ENCODE measurements around the gene IYD.

DNA sequence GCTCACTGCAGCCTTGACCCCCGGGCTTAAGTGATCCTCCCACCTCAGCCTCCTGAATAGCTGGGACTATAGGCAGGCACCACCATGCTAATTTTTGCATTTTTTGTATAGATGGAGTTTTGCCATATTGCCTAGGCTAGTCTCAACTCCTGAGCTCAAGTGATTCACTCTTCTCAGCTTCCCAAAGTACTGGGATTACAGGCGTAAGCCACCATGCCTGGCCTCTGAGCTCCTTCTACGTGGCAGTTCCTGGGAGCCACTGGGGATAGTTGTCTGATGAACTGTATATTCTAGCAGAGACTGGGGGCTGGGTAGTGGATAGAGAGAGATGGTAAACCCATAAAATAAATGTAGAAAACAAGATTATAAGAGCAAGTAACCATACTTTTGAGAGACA lies 26.1 kb downstream of the IYD start:
- TF ChIP-seq, protein P1, sequence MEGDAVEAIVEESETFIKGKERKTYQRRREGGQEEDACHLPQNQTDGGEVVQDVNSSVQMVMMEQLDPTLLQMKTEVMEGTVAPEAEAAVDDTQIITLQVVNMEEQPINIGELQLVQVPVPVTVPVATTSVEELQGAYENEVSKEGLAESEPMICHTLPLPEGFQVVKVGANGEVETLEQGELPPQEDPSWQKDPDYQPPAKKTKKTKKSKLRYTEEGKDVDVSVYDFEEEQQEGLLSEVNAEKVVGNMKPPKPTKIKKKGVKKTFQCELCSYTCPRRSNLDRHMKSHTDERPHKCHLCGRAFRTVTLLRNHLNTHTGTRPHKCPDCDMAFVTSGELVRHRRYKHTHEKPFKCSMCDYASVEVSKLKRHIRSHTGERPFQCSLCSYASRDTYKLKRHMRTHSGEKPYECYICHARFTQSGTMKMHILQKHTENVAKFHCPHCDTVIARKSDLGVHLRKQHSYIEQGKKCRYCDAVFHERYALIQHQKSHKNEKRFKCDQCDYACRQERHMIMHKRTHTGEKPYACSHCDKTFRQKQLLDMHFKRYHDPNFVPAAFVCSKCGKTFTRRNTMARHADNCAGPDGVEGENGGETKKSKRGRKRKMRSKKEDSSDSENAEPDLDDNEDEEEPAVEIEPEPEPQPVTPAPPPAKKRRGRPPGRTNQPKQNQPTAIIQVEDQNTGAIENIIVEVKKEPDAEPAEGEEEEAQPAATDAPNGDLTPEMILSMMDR (conservative IDR thresholded peaks at IDR 0.05; ENCODE audit: low read length) = no peak
- TF ChIP-seq EZH2phosphoT487 (IDR thresholded peaks at IDR 0.05; ENCODE audit: borderline replicate concordance, low read depth, low read length) = no peak

All from OCI-LY7 (cell line).